GM20431 (cell line): Measurements from ENCODE around the gene CCDC71L.
"Not testable (repeated sequence)": the region's sequence is repeated elsewhere in the genome, so short reads cannot be mapped to it uniquely, and the experiment has no call there.

ENCODE experiments used
- in situ Hi-C: fragments of 300-500 bp; cut with MseI, MboI; formaldehyde crosslinking; loops from one replicate; pipeline ENCODE4 v1.15.0; 2020; ENCODE audit warnings: low sequenced_read_pairs; ENCODE audit not compliant: unreplicated experiment

Gene CCDC71L

DNA sequence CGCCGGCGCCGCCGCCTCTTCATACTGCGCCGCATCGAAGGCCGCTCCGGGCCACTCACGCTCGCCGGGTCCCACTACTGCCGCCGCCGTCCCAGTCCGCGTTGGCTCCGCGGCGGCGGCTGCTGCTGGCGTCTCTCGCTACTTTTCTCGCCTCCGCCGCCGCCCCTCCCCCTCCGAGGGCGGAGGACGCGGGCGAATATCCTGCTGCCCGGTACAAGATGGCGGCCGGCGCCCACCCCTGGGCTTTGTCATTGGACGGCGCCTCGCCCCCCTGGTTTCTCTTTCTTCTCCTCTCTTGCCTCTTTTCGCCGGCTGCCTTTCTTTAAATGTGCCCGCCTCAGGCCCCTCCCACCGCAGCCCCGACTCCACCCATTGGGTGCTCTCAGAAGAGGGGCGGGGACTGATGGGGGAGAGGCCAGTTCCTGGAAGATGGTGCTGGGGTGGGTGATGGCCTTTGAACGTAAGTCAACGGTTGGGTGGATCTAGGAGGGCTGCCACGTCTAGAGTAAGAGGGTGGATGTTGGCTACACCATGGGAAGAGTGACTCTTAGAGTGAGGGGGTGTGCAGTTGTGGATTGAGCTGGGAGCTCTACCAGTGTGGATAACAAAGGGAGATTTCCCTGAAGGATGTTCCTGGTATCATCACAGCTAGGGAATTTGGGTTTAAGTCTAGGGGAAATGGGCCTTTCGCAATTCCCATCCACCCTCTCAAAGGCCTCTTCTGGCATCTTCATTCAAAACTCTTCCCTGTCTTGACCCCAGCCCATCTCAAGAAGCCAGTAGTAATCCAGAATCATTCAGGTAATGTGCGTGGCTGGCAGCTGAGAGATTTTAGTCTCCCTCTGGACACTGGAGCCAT is at the start of gene CCDC71L:
Gene CCDC71L, minus strand, starts transcription at position 297 of the 859 bp plus-strand sequence. Its CDS starts 262 bp downstream, at position 35.
- in situ Hi-C loops = no loop called here

DNA sequence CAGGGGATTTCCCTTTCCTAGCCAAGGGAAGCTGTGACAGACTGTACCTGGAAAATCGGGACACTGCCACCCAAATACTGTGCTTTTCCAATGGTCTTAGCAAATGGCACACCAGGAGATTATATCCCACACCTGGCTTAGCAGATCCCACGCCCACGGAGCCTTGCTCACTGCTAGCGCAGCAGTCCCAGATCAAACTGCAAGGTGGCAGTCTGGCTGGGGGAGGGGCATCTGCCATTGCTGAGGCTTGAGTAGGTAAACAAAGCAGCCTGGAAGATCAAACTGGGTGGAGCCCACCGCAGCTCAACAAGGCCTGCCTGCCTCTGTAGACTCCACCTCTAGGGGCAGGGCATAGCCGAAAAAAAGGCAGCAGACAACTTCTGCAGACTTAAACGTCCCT is 48.6 kb upstream of the CCDC71L start:
- in situ Hi-C loops = not testable (repeated sequence)

DNA sequence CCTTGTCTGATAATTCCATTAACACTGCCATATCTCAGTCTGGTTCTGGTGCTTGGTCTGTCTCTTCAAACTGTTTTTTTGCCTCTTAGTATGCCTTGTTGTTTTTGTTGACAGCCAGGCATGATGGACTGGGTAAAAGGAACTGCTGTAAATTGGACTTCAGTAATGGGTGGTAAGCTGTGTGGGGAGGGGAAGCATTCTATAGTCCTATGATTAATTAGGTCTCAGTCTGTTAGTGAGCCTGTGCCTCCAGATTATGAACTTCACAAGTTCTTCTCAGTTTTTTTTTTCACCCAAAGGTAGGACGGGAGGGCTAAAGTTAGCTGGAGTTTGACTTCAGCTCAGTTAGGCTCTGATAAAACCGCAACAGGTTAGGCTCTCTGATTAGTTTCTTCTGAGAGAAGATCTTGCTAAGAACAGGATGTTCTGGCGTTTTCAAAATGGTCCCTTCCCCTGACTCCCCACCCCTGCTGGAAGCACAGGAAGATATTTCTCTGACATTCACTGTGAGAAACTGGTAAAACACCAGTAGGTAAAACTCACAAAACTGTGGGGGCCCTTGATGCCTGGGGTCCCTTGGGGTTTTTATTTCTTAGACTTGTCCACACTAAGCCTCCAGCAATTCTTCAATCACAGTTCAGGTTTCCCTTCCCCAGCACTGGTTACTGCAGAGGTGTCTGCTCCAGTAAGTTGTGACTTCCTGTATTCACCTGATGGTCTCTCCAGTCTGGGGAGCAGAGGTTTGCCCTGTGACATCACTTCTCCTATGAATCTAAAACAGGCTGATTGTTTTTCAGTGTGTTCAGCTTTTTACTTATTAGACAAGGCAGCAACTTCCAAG is 43.3 kb upstream of the CCDC71L start:
- in situ Hi-C loops = no loop called here

DNA sequence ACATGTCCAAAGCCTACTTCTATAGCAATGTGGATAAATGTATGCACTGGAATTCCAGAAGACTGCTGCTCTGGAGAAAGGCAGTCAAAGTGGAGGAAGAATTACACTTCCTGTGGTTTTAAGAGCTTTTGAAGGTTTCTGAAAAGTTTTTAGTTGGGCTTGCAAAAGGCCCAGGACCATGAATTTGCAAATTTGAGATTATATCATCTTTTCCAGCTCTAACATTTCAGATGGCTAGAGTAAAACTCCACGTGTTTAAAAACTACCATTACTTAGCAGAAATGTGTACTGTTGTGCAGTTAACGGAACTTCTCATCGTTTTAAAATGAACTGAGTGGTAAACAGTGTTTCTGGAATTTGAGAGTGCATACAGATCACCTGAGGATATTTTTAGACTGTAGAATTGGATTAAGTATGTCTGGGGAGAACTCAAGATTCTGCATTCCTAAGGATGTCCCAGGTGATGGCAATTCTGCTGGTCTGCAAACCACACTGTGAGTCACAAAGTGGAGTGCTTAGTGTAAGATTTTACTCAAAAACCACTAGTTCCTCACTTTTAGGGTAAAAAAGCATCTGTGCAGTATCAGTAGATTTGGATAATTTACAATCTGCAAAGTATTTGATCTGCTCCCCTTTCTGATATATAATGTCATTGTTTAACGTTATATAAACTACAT is 32.9 kb upstream of the CCDC71L start:
- in situ Hi-C loops = no loop called here

DNA sequence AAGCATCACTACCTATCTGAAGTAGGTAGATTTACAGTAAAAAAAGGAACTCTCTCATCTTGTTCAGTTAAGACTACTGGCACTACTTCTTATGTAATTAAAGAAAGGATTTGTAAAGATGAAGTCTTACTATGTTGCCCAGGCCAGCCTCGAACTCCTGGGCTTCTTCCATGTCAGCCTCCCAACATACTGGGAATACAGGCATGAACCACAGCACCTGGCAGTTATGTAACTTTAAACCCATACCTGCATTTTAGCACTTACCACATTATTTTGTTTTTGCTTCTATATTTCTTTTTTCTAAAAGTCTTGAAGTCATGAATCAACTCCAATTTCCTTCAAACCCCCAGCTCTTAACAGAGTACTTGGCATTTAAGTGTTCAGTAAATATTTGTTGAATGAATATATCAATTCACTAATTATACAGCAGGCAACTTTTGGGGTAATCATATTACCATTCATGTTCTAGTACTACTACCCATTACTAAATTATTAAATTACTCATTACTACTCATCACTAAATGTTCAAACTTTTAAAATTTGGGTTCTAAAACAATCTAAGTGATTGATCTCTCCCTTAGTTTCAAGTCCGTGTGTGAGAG is 31.6 kb upstream of the CCDC71L start:
- in situ Hi-C loops = no loop called here

DNA sequence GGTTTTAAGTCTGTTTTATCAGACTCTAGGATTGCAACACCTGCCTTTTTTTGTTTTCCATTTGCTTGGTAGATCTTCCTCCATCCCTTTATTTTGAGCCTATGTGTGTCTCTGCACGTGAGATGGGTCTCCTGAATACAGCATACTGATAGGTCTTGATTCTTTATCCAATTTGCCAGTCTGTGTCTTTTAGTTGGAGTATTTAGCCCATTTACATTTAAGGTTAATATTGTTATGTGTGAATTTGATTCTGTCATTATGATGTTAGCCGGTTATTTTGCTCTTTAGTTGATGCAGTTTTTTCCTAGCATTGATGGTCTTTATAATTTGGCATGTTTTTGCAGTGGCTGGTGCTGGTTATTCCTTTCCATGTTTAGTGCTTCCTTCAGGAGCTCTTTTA is 27.2 kb upstream of the CCDC71L start:
- in situ Hi-C loops = not testable (repeated sequence)

DNA sequence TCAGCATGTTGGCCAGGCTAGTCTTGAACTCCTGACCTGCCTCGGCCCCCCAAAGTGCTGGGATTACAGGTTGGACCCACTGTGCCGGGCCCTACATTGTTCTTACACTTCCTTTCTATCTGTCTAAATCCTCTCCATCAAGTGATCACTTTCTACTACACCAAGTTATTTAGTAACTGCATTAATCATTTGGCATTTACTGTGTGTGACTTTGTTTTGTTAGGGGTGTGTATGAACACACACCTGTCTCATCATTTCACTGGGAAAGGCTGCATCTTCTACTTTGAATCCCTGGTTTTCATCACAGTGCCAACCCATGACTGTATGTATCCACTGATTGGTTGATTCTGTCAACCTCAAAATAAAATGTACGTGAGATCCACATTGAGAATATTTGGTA is 23.0 kb upstream of the CCDC71L start:
- in situ Hi-C loops = no loop called here

DNA sequence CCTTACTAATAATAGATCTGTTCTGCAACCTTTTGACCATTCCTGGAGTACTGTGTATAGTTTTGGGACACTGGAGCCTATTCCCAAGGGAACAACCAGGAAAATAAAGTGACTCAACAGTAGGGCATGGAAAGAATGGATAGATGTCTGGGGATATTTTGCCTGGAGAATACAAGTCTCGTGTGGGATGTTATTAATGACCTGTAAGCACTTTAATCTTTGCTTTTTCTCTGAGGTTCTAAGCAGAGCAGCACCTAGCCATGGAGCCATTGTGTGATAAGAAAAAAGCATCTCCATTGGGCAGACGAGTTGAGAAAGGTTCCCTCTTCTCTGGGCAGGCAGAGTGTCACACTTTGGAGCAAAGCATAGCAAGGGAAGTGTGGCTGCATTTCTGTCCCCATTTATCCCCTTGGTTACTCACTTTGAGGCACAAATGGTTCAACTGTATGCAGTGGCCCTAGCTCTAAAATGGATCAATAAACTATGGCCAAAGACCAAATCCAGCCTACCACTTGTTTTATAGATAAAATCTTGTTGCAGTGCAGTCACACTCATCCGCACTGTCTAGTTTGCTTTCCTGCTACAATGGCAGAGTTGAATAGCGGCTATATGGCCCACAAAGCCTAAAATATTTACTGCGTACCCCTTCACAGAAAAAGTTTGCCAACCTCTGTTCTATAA is 21.0 kb upstream of the CCDC71L start:
- in situ Hi-C loops = no loop called here

DNA sequence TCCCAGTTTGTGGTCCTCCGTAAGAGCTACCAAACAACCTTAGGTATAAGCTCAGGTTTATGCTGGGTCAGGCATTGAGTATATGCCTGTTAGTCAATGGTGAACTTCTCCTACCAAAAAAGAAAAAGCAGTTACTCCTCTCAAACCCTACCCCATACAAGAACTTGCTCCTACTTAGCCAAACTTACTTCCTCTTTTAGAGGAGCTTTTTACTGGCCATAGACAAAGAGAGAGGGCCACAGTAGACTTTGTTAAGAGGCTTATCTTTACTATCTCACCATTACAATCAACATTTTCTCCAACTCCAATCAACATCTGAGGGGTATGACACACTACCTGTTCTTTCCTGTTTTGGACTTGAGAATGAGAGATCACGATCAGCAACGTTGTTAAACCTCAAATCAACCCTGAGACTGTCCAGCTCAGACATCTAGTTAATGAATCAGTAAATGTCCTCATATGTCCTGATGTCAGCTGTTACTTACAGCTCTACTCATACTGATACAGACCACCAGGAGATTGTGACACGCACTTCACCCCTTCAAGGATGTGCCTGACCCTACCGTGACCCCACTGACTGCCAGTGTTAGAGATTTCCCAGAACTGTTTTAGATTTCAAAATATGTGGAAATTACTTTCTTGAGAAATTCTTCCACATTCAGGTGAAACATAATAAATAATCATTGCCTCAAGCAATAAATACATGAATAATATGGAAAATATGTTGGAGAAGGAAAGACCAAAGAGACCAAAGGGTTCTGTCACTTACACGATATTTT is 18.4 kb upstream of the CCDC71L start:
- in situ Hi-C loops = no loop called here

DNA sequence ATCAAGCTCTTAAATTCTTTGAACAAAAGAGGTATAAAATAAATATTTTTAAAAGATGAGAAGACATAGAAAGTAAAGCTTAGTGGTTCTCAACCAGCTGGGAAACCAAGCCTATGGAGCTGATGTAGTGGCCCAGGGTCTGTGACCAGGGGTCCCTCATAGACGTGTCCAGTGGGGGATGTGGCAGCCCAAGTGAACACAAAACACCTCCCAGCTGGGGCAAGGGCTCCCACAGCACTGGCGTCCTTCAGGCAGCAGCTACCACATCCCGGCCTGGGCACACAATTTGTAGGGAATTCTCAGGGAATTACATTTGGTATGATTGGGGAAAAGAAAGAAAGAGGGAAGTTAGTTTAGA is 17.8 kb upstream of the CCDC71L start:
- in situ Hi-C loops = no loop called here

DNA sequence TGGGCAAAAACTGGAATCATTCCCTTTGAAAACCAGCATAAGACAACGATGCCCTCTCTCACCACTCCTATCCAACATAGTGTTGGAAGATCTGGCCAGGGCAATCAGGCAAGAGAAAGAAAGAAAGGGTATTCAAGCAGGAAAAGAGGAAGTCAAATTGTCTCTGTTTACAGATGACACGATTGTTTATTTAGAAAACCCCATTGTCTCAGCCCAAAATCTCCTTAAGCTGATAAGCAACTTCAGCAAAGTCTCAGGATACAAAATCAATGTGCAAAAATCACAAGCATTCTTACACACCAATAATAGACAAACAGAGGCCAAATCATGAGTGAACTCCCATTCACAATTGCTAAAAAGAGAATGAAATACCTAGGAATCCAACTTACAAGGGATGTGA is 15.5 kb upstream of the CCDC71L start:
- in situ Hi-C loops = not testable (repeated sequence)

DNA sequence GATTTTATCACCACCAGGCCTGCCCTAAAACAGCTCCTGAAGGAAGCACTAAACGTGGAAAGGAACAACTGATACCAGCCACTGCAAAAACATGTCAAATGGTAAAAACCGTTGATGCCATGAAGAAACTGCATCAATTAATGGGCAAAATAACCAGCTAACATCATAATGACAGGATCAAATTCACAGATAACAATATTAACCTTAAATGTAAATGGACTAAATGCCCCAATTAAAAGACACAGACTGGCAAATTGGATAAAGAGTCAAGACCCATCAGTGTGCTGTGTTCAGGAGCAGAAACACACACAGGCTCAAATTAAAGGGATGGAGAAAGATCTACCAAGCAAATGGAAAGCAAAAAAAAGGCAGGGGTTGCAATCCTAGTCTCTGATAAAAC is 12.7 kb upstream of the CCDC71L start:
- in situ Hi-C loops = not testable (repeated sequence)

DNA sequence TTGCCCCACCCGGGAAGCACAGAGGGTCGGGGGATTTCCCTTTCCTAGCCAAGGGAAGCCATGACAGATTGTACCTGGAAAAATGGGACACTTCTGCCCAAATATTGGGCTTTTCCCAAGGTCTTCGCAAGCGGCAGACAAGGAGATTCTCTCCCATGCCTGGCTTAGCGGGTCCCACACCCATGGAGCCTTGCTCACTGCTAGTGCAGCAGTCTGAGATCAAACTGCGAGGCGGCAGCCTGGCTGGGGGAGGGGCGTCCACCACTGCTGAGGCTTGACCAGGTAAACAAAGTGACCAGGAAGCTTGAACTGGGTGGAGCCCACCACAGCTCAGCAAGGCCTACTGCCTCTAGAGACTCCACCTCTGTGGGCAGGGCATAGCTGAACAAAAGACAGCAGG is 11.0 kb upstream of the CCDC71L start:
- in situ Hi-C loops = not testable (repeated sequence)

DNA sequence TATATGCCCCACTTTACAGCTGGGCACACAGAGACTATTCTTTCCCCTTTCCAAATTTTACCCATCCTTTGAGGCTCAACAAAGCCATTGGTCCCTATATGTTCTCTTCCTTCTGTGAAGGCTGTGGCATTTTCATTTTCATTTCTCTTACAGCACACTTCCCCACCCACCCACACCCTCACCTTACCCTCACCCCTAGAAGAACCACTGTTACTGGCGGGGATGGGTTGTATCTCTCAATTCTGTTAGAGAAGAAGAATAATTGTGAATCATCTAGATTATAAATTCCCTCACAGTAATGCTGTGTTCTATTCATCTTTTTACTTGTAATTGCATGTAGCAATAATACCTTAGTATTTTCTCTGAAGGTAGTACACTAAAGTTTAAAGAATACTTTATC is 10.2 kb upstream of the CCDC71L start:
- in situ Hi-C loops = no loop called here

DNA sequence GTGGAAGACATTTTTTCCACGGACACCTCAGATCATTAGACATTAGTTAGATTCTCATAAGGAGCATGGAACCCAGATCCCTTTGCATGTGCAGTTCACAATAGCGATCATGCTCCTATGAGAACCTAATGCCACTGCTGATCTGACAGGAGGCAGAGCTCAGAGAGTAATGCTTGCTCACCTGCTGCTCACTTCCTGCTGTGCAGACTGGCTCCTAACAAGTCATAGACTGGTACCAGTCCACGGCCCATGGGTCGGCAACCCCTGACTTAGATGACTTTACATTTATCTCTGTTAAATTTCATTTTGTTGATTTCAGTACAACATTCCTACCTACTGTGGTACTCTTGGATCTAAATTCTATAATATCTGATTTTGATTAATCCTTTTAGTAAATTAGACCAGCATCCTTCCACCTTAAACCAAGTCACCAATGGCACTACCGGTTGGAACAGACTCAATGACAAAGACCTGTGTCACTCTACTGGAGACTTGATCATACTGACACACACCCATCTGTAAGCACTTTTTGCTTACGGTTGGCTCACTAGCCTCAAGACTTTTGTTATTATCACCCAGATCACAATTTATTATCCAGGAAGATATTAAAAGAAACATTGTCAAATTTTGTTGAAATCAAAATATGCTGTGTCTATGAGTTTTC is 8.0 kb upstream of the CCDC71L start:
- in situ Hi-C loops = no loop called here

DNA sequence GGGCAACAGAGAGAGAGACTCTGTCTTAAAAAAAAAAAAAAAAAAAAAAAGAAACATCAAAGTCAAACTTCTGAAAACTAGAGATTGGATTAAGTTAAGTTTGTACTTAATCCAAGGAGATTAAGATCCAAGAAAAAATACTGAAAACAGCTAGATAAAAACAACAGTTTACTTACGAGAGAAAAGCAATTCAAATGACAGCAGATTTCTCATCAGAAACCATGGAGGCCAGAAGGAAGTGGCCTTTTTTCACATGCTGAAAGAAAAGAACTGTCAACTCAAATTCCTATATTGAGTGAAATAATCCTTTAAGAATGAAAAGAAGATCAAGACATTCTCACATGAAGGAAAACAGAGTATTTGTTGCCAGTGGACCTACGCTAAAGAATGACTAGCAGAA is 5.4 kb upstream of the CCDC71L start:
- in situ Hi-C loops = no loop called here

DNA sequence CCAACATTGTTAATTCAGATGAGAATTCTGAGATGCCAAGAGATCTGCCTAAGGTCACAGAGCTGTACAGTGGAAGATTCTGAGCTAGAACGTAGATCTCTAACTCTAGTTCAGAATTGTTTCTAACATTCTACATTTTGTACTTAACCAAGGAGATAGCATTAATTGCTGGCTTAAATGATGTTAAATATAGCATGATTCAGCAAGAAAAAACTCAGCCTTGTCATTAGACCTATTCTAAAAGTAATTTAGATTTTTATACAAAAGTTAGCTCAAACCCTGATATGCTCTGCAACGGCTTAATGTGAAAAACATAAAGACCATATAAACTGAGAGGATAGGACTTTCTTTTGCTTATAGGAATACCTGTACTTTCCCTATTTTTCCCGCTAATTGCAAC is 3.4 kb upstream of the CCDC71L start:
- in situ Hi-C loops = no loop called here

DNA sequence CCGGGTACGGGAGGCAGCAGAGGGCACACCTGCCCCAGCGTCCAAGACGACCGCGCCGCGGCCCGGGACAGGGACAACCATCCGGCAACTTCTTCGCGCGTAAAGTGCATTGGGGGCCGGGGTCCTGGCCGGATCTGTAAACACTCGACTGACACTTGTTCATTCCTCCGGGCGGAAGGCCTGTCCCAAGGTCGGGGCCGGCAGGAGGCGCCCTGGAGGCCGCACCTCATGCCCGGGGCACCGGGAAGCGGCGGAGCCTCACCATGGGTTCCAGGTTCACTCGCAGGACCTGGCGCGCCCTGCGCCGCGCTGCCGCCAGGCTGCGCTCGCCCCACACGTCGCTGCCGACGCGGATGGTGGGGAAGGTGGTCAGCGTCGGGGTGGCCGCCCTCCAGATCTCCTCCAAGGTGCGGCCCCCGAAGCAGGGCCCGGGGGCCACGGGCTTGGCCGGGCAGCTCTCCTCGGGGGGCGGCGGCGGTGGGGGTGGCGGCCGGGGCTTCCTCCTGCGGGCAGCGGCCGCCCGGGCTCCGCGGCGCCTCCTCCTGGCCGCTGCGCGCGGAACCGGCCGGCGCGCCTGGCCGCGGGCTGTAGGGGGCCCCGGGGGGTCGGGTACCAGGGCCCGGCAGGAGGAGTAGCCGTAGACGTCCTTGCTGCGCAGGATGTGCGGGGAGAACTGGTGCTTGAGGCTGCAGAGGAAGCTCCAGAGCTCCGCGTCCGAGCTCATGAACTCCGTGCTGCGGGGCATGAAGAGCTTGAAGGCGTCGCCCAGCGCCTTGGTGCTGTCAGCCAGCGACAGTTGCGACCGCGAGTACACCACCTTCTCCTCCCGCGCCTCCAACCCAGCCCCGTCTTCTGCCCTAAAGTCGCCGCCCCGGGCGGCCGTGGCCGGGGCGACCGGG is 746 bp downstream of the CCDC71L start:
- in situ Hi-C loops = no loop called here
